NK-92 treated with Interleukin-12 subunit alpha and Interleukin-12 subunit beta, amount 100 ng/mL, for 24 hours (cell line): ENCODE results near the gene NPHP4.
"Not testable (repeated sequence)": the region's sequence is repeated elsewhere in the genome, so short reads cannot be mapped to it uniquely, and the experiment has no call there.

Experiments
- DNase-seq: peaks from one replicate; lab custom pipeline; 2025; lab: John Stamatoyannopoulos, UW

Gene NPHP4

GRCh38 chr1:6023346-6023745, 31.1 kb upstream of the NPHP4 start:
- DNase-seq: no peak

GRCh38 chr1:6022193-6022592, 30.0 kb upstream of the NPHP4 start:
- DNase-seq: no peak

GRCh38 chr1:6019166-6019845, 27.1 kb upstream of the NPHP4 start:
- DNase-seq: no peak

- DNase-seq: not testable (repeated sequence)
These were observed 25.4 kb upstream of the NPHP4 start for GRCh38 chr1:6017654-6018053.

- no peak for DNase-seq
These were observed 24.1 kb upstream of the NPHP4 start for GRCh38 chr1:6016191-6016865.

- DNase-seq: no peak
These were observed 22.1 kb upstream of the NPHP4 start for GRCh38 chr1:6014130-6014999.

- DNase-seq: no peak
These were observed 21.3 kb upstream of the NPHP4 start for GRCh38 chr1:6013491-6013890.

GRCh38 chr1:6012529-6013318, 20.5 kb upstream of the NPHP4 start:
- DNase-seq: no peak

GRCh38 chr1:6011946-6012258, 19.7 kb upstream of the NPHP4 start:
- DNase-seq: no peak

GRCh38 chr1:6011161-6011945, 19.1 kb upstream of the NPHP4 start:
- no peak for DNase-seq

- no peak for DNase-seq
These were observed 18.3 kb upstream of the NPHP4 start for GRCh38 chr1:6010554-6010953.

GRCh38 chr1:6009120-6010040, 17.2 kb upstream of the NPHP4 start:
- no peak for DNase-seq

- DNase-seq: no peak
These were observed 16.5 kb upstream of the NPHP4 start for GRCh38 chr1:6008696-6009095.

- DNase-seq: no peak
These were observed 15.8 kb upstream of the NPHP4 start for GRCh38 chr1:6008084-6008415.

GRCh38 chr1:6007318-6008083, 15.3 kb upstream of the NPHP4 start:
- no peak for DNase-seq

- no peak for DNase-seq
These were observed 14.7 kb upstream of the NPHP4 start for GRCh38 chr1:6006882-6007281.

GRCh38 chr1:6005276-6005917, 13.2 kb upstream of the NPHP4 start:
- DNase-seq: no peak

- DNase-seq: no peak
These were observed 12.3 kb upstream of the NPHP4 start for GRCh38 chr1:6004412-6005123.
